H9 (cell line): ENCODE data around the gene EZH2. TPM values are rescaled to one million over a fixed set of nuclear protein-coding genes. Genes with fewer than 3 reads are reported as not detected.

Experiments
- DNase-seq: peaks from one replicate; pipeline ENCODE4 v3.0.0-alpha.2; 2017
- H2AFZ ChIP-seq: one replicate; pipeline ENCODE4 v1.6.1; 2013; ENCODE audit warnings: mild to moderate bottlenecking, low read length, control low read depth, moderate library complexity
- H2AK5ac ChIP-seq: 2 replicates; pipeline ENCODE4 v1.6.1; 2013; ENCODE audit warnings: low read length, control low read depth, mixed read lengths; ENCODE audit not compliant: insufficient read length
- H2BK120ac ChIP-seq: one replicate; pipeline ENCODE4 v1.6.1; 2013; ENCODE audit warnings: low read depth, mild to moderate bottlenecking, low read length, control low read depth, inconsistent platforms; ENCODE audit not compliant: poor library complexity, severe bottlenecking
- H2BK12ac ChIP-seq: 2 replicates; pipeline ENCODE4 v1.6.1; 2013; ENCODE audit warnings: low read length, control low read depth, mixed read lengths, low read depth; ENCODE audit not compliant: insufficient read length
- H2BK15ac ChIP-seq: 2 replicates; pipeline ENCODE4 v1.6.1; 2013; ENCODE audit warnings: low read depth, low read length, control low read depth
- H2BK20ac ChIP-seq: one replicate; pipeline ENCODE4 v1.6.1; 2013; ENCODE audit warnings: low read depth, mild to moderate bottlenecking, low read length, control low read depth, inconsistent platforms; ENCODE audit not compliant: poor library complexity, severe bottlenecking
- H2BK5ac ChIP-seq: 2 replicates; pipeline ENCODE4 v1.6.1; 2013; ENCODE audit warnings: low read length, control low read depth, mixed read lengths; ENCODE audit not compliant: insufficient read length
- H3K14ac ChIP-seq: 2 replicates; pipeline ENCODE4 v1.6.1; 2013; ENCODE audit warnings: low read length, control low read depth; ENCODE audit not compliant: insufficient read depth
- H3K18ac ChIP-seq: 2 replicates; pipeline ENCODE4 v1.6.1; 2013; ENCODE audit warnings: low read depth, mild to moderate bottlenecking, mixed read lengths, low read length, control low read depth; ENCODE audit not compliant: insufficient read length
- H3K23ac ChIP-seq: 2 replicates; pipeline ENCODE4 v1.6.1; 2013; ENCODE audit warnings: low read length, control low read depth, mixed read lengths, low read depth; ENCODE audit not compliant: insufficient read length
- H3K23me2 ChIP-seq: 2 replicates; pipeline ENCODE4 v1.6.1; 2013; ENCODE audit warnings: low read depth, mild to moderate bottlenecking, mixed read lengths, low read length, control low read depth; ENCODE audit not compliant: insufficient read length, poor library complexity, severe bottlenecking
- H3K27ac ChIP-seq: 2 replicates; pipeline ENCODE4 v1.5.1; 2013; ENCODE audit warnings: low read length, control low read depth, mixed read lengths, low read depth; ENCODE audit not compliant: insufficient read length
- H3K27me3 ChIP-seq: 2 replicates; pipeline ENCODE4 v1.6.1; 2013; ENCODE audit warnings: low read length, control low read depth, inconsistent platforms; ENCODE audit not compliant: insufficient read depth
- H3K4ac ChIP-seq: 2 replicates; pipeline ENCODE4 v1.6.1; 2013; ENCODE audit warnings: low read depth, mild to moderate bottlenecking, control low read depth, inconsistent platforms, low read length, moderate library complexity
- H3K4me1 ChIP-seq: 2 replicates; pipeline ENCODE4 v1.6.1; 2013; ENCODE audit warnings: low read length, control low read depth, inconsistent platforms; ENCODE audit not compliant: insufficient read depth
- H3K4me2 ChIP-seq: 2 replicates; pipeline ENCODE4 v1.6.1; 2013; ENCODE audit warnings: low read length, control low read depth, mixed read lengths; ENCODE audit not compliant: insufficient read length, insufficient read depth
- H3K56ac ChIP-seq: 2 replicates; pipeline ENCODE4 v1.6.1; 2013; ENCODE audit warnings: low read depth, mild to moderate bottlenecking, mixed read lengths, low read length, control low read depth; ENCODE audit not compliant: insufficient read length
- H3K79me1 ChIP-seq: 2 replicates; pipeline ENCODE4 v1.6.1; 2013; ENCODE audit warnings: low read depth, mild to moderate bottlenecking, moderate library complexity, low read length, control low read depth, inconsistent platforms; ENCODE audit not compliant: insufficient read depth, poor library complexity, severe bottlenecking
- H3K79me2 ChIP-seq: 2 replicates; pipeline ENCODE4 v1.6.1; 2013; ENCODE audit warnings: low read length, control low read depth, inconsistent platforms; ENCODE audit not compliant: insufficient read depth
- H3K9ac ChIP-seq: 2 replicates; pipeline ENCODE4 v1.6.1; 2013; ENCODE audit warnings: low read length, control low read depth, mixed read lengths; ENCODE audit not compliant: insufficient read length; ENCODE audit errors: extremely low read depth
- H3K9me3 ChIP-seq: one replicate; pipeline ENCODE4 v1.6.1; 2013; ENCODE audit warnings: low read depth, low read length, inconsistent platforms; ENCODE audit not compliant: control insufficient read depth
- H3T11ph ChIP-seq: one replicate; pipeline ENCODE4 v1.6.1; 2013; ENCODE audit warnings: mild to moderate bottlenecking, low read length, control low read depth, inconsistent platforms
- H4K20me1 ChIP-seq: one replicate; pipeline ENCODE4 v1.6.1; 2013; ENCODE audit not compliant: control insufficient read depth, insufficient read length, insufficient read depth
- H4K5ac ChIP-seq: 2 replicates; pipeline ENCODE4 v1.6.1; 2013; ENCODE audit warnings: low read depth, mild to moderate bottlenecking, mixed read lengths, low read length, control low read depth; ENCODE audit not compliant: insufficient read length
- H4K8ac ChIP-seq: replicated peaks from 2 replicates; pipeline ENCODE4 v1.6.1; 2013; ENCODE audit warnings: low read length, control low read depth, mixed read lengths, low read depth; ENCODE audit not compliant: insufficient read length
- H4K91ac ChIP-seq: 2 replicates; pipeline ENCODE4 v1.6.1; 2013; ENCODE audit warnings: low read depth, mild to moderate bottlenecking, moderate library complexity, mixed read lengths, low read length, control low read depth; ENCODE audit not compliant: insufficient read length
- H3K27ac Mint-ChIP-seq, 3 experiments: 2 replicates in 2 of 3; 3 replicates in 1 of 3; pipeline ENCODE4 v1.8.0; 2020 to 2021; ENCODE audit warnings: mixed read lengths in 3 of 3, mild to moderate bottlenecking in 1 of 3, moderate library complexity in 1 of 3
- H3K27me3 Mint-ChIP-seq: 2 replicates; pipeline ENCODE4 v1.8.0; 2021; ENCODE audit warnings: low read depth, mild to moderate bottlenecking, moderate library complexity, mixed read lengths
- H3K36me3 Mint-ChIP-seq, 3 experiments: 2 replicates in 2 of 3; 3 replicates in 1 of 3; pipeline ENCODE4 v1.8.0; 2020 to 2021; ENCODE audit warnings: low read depth in 3 of 3, mixed read lengths in 3 of 3; ENCODE audit not compliant: insufficient read depth in 1 of 3
- H3K4me1 Mint-ChIP-seq, 2 experiments: 2 replicates each; pipeline ENCODE4 v1.8.0; 2020; ENCODE audit warnings: mixed read lengths in 2 of 2
- H3K4me3 Mint-ChIP-seq, 2 experiments: 2 replicates in 1 of 2; 3 replicates in 1 of 2; pipeline ENCODE4 v1.8.0; 2020 to 2021; ENCODE audit warnings: mild to moderate bottlenecking in 2 of 2, mixed read lengths in 2 of 2, moderate library complexity in 1 of 2
- H3K9me3 Mint-ChIP-seq, 2 experiments: 2 replicates in 1 of 2; 3 replicates in 1 of 2; pipeline ENCODE4 v1.8.0; 2020; ENCODE audit warnings: mild to moderate bottlenecking in 2 of 2, mixed read lengths in 2 of 2, moderate library complexity in 1 of 2
- WGBS: extraction: QIAGEN DNeasy Blood & Tissue Kit; methylation state at CpG from one replicate; pipeline ENCODE4 v1.1.7; 2013; ENCODE audit warnings: missing lambda C conversion rate, low lambda C conversion rate, mixed read lengths; ENCODE audit not compliant: insufficient read length; ENCODE audit errors: extremely low coverage; 5-methylcytosine and 5-hydroxymethylcytosine counted together
- total RNA-seq: library from RNA; stranded (reverse); gene quantifications from 2 replicates; pipeline ENCODE4 v1.2.1, GENCODE V29; 2021
- TF ChIP-seq, protein P1 (sequence below): fragments of 200-600 bp; sonication (generic); conservative IDR thresholded peaks from 3 replicates; pipeline ENCODE4 v1.8.0; 2021; ENCODE audit warnings: antibody characterized with exemption, mild to moderate bottlenecking

Gene EZH2
- total RNA-seq, 1 experiment from 2014 or later = 41.3 TPM

DNA sequence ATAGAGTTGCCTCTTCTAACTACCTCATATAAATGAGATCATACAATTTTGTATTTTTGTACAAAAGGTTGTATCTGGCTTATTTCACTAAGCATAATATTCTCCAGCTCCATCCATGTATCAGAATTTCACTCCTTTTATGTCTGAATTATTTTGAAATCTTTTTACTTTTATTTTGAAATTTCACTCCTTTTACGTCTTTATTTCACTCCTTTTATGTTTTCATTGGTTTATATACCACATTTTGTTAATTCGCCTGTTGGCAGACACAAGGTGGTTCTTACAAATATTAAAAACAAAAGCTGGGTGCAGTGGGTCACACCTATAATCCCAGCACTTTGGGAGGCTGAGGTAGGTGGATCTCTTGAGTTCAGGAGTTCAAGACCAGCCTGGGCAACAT, 5.8 kb downstream of the EZH2 start:
- H3K9ac ChIP-seq = no peak overlapping the region
- H2BK20ac ChIP-seq = no peak overlapping the region
- no peak overlapping the region for H2AFZ ChIP-seq
- H4K91ac ChIP-seq = no peak overlapping the region
- no peak overlapping the region for H2AK5ac ChIP-seq
- Mint-ChIP-seq H3K4me3 (no peak overlapping the region), H3K27ac (no peak overlapping the region), H3K36me3 (no peaks in the 10 kb centered on the region; a peak in 1 of 7 replicates), H3K9me3 (peaks cover 0 to 3% of the 10 kb centered on the region in 2 experiments; a peak in 1 of 5 replicates), H3K27me3 (no peaks in the 10 kb centered on the region), H3K4me1 (peaks cover 26 to 38% of the 10 kb centered on the region in 2 experiments)
- peaks cover 34% of the 10 kb centered on the region; the same call in 1 of the 2 replicates for H3K79me2 ChIP-seq
- no peak overlapping the region for H4K8ac ChIP-seq
- H3K27ac ChIP-seq = no peak overlapping the region
- no peaks in the 10 kb centered on the region for H3K9me3 ChIP-seq
- H2BK5ac ChIP-seq = no peak overlapping the region
- H3K4me2 ChIP-seq = no peak overlapping the region
- peaks cover 4% of the 10 kb centered on the region for H3K23me2 ChIP-seq
- no peaks in the 10 kb centered on the region for H3K4me1 ChIP-seq
- no peak overlapping the region for H3K4ac ChIP-seq
- no peak overlapping the region for H3K56ac ChIP-seq
- no peaks in the 10 kb centered on the region for H3K27me3 ChIP-seq
- H2BK120ac ChIP-seq = no peak overlapping the region
- no peaks in the 10 kb centered on the region for H4K20me1 ChIP-seq
- peaks cover 7% of the 10 kb centered on the region for H3K79me1 ChIP-seq
- no peak overlapping the region for H3K18ac ChIP-seq
- H2BK15ac ChIP-seq = no peak overlapping the region
- TF ChIP-seq, protein P1, sequence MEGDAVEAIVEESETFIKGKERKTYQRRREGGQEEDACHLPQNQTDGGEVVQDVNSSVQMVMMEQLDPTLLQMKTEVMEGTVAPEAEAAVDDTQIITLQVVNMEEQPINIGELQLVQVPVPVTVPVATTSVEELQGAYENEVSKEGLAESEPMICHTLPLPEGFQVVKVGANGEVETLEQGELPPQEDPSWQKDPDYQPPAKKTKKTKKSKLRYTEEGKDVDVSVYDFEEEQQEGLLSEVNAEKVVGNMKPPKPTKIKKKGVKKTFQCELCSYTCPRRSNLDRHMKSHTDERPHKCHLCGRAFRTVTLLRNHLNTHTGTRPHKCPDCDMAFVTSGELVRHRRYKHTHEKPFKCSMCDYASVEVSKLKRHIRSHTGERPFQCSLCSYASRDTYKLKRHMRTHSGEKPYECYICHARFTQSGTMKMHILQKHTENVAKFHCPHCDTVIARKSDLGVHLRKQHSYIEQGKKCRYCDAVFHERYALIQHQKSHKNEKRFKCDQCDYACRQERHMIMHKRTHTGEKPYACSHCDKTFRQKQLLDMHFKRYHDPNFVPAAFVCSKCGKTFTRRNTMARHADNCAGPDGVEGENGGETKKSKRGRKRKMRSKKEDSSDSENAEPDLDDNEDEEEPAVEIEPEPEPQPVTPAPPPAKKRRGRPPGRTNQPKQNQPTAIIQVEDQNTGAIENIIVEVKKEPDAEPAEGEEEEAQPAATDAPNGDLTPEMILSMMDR = no peak
- no peak overlapping the region for H3K23ac ChIP-seq
- no CpG with 5 or more reads among the region's 2 CpGs for WGBS
- H2BK12ac ChIP-seq = no peak overlapping the region
- DNase-seq = no peak
- H3K14ac ChIP-seq = no peak overlapping the region
- no peak overlapping the region for H4K5ac ChIP-seq
- no peak overlapping the region for H3T11ph ChIP-seq
